Transverse colon (tissue), 4 donors: ENCODE measurements around the gene IL4R.
"Not testable (repeated sequence)": the region's sequence is repeated elsewhere in the genome, so short reads cannot be mapped to it uniquely, and the experiment has no call there.

ENCODE experiments used
- POLR2A ChIP-seq: fragments of 450-650 bp; IDR thresholded peaks from one replicate; pipeline ENCODE4 v1.6.1; 2016; ENCODE audit warnings: antibody characterized with exemption, mild to moderate bottlenecking, moderate library complexity
- POLR2AphosphoS5 ChIP-seq, 3 donors: sonication (generic); formaldehyde crosslinking; IDR thresholded peaks; one replicate each; pipeline ENCODE4 v1.6.1; 2016; ENCODE audit warnings: antibody characterized with exemption in 3 of 3
- TF ChIP-seq, protein P1 (sequence below), 5 experiments: fragments of 200-600 bp in 3 of 5; fragments of 450-650 bp in 2 of 5; sonication (generic) in 3 of 5; IDR thresholded peaks; 1 replicate in 2 of 5; 2 replicates in 3 of 5; pipeline ENCODE4 v1.5.1; 2016 to 2017; ENCODE audit warnings: antibody characterized with exemption in 5 of 5, inconsistent platforms in 3 of 5, mild to moderate bottlenecking in 2 of 5, moderate library complexity in 1 of 5

- TF ChIP-seq, protein P1, sequence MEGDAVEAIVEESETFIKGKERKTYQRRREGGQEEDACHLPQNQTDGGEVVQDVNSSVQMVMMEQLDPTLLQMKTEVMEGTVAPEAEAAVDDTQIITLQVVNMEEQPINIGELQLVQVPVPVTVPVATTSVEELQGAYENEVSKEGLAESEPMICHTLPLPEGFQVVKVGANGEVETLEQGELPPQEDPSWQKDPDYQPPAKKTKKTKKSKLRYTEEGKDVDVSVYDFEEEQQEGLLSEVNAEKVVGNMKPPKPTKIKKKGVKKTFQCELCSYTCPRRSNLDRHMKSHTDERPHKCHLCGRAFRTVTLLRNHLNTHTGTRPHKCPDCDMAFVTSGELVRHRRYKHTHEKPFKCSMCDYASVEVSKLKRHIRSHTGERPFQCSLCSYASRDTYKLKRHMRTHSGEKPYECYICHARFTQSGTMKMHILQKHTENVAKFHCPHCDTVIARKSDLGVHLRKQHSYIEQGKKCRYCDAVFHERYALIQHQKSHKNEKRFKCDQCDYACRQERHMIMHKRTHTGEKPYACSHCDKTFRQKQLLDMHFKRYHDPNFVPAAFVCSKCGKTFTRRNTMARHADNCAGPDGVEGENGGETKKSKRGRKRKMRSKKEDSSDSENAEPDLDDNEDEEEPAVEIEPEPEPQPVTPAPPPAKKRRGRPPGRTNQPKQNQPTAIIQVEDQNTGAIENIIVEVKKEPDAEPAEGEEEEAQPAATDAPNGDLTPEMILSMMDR (IDR thresholded peaks at IDR 0.05): not testable (repeated sequence)
- not testable (repeated sequence) for TF ChIP-seq POLR2A; POLR2AphosphoS5 (IDR thresholded peaks at IDR 0.05)
Observed at GRCh38 chr16:27272697-27273096, 41.1 kb upstream of the IL4R start.
